K562 treated with DMSO at 1 percent for 48 hours (cell line): ENCODE data around the gene TRIM49C. TPM values are rescaled to one million over a fixed set of nuclear protein-coding genes. Genes with fewer than 3 reads are reported as not detected.

Experiments
- total RNA-seq: library from RNA; unstranded; fragments of 300-600 nt; gene quantifications from 2 replicates; pipeline ENCODE4 v1.2.3, GENCODE V29; 2022; ENCODE audit warnings: low replicate concordance; ENCODE audit errors: extremely low read depth

TRIM49C gene, protein sequence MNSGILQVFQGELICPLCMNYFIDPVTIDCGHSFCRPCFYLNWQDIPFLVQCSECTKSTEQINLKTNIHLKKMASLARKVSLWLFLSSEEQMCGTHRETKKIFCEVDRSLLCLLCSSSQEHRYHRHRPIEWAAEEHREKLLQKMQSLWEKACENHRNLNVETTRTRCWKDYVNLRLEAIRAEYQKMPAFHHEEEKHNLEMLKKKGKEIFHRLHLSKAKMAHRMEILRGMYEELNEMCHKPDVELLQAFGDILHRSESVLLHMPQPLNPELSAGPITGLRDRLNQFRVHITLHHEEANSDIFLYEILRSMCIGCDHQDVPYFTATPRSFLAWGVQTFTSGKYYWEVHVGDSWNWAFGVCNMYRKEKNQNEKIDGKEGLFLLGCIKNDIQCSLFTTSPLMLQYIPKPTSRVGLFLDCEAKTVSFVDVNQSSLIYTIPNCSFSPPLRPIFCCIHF
- total RNA-seq, result not detected in 2 replicates

GRCh38 chr11:90030806-90031205, at the start of gene TRIM49C:
TSS of gene TRIM49C (plus strand) at chr11:90031106. CDS start at chr11:90035212, 4,106 bp downstream.

GRCh38 chr11:90085650-90086049, 54.7 kb downstream of the TRIM49C start, which contains the start of gene UBTFL1:
TSS of gene UBTFL1 (plus strand) at chr11:90085950. CDS start at chr11:90085950, 0 bp downstream.

Other genes starting within 250 kb of the TRIM49C start
- not detected in 2 replicates for gene TRIM49, start 222.5 kb upstream of the TRIM49C start, total RNA-seq
- gene TRIM64B, start 152.6 kb upstream of the TRIM49C start, total RNA-seq, result not detected in 2 replicates
- gene TRIM49D1, start 108.9 kb upstream of the TRIM49C start, total RNA-seq, result not detected in 2 replicates
- gene TRIM49D2, start 107.0 kb upstream of the TRIM49C start, total RNA-seq, result not detected in 2 replicates
- gene TRIM64, start 65.1 kb upstream of the TRIM49C start, total RNA-seq, result not detected in 2 replicates
- gene UBTFL1, start 54.8 kb downstream of the TRIM49C start, total RNA-seq, result not detected in 2 replicates
- not detected in 2 replicates for gene NAALAD2, start 103.6 kb downstream of the TRIM49C start, total RNA-seq
- not detected in 2 replicates for gene CHORDC1, start 191.9 kb downstream of the TRIM49C start, total RNA-seq